ENCODE measurements around the gene PCDH1. TPM values are rescaled to one million over a fixed set of nuclear protein-coding genes. Genes with fewer than 3 reads are reported as not detected.

Gene PCDH1
- total RNA-seq, 1 donor from 2014 or later: 7.9 TPM

- H3K4me3 Mint-ChIP-seq (ENCODE audit: unreplicated experiment): peak overlapping the region; percentile 28
- no peak overlapping the region for H3K27ac Mint-ChIP-seq (ENCODE audit: unreplicated experiment)
- H3K4me1 Mint-ChIP-seq (ENCODE audit: low read depth, unreplicated experiment): peaks cover 10% of the 10 kb centered on the region
- peaks cover 7% of the 10 kb centered on the region for H3K27me3 Mint-ChIP-seq (ENCODE audit: unreplicated experiment)
- no peak for TF ChIP-seq CTCF (IDR thresholded peaks at IDR 0.05; ENCODE audit: partially characterized antibody, unreplicated experiment)
- no peak for DNase-seq
- H3K36me3 Mint-ChIP-seq (ENCODE audit: unreplicated experiment): peaks cover 7% of the 10 kb centered on the region
- peaks cover 7% of the 10 kb centered on the region for H3K9me3 Mint-ChIP-seq (ENCODE audit: unreplicated experiment)
These were observed 22.0 kb downstream of the PCDH1 start for GRCh38 chr5:141856037-141856790.

GRCh38 chr5:141855265-141856036 is 22.8 kb downstream of the PCDH1 start:
- Mint-ChIP-seq H3K4me1 (ENCODE audit: low read depth, unreplicated experiment) (peaks cover 8% of the 10 kb centered on the region), H3K4me3 (ENCODE audit: unreplicated experiment) (peak overlapping the region; percentile 22), H3K27me3 (ENCODE audit: unreplicated experiment) (peaks cover 6% of the 10 kb centered on the region), H3K36me3 (ENCODE audit: unreplicated experiment) (peaks cover 7% of the 10 kb centered on the region), H3K9me3 (ENCODE audit: unreplicated experiment) (peaks cover 7% of the 10 kb centered on the region), H3K27ac (ENCODE audit: unreplicated experiment) (peak overlapping the region; percentile 25)
- no peak for TF ChIP-seq CTCF (IDR thresholded peaks at IDR 0.05; ENCODE audit: partially characterized antibody, unreplicated experiment)
- DNase-seq: peak; percentile 59

- no peak for DNase-seq
- Mint-ChIP-seq H3K36me3 (ENCODE audit: unreplicated experiment) (no peaks in the 10 kb centered on the region), H3K9me3 (ENCODE audit: unreplicated experiment) (peaks cover 4% of the 10 kb centered on the region), H3K4me1 (ENCODE audit: low read depth, unreplicated experiment) (peaks cover 8% of the 10 kb centered on the region), H3K27me3 (ENCODE audit: unreplicated experiment) (peaks cover 8% of the 10 kb centered on the region), H3K27ac (ENCODE audit: unreplicated experiment) (no peak overlapping the region), H3K4me3 (ENCODE audit: unreplicated experiment) (no peak overlapping the region)
- no peak for TF ChIP-seq CTCF (IDR thresholded peaks at IDR 0.05; ENCODE audit: partially characterized antibody, unreplicated experiment)
These were observed 24.1 kb downstream of the PCDH1 start for GRCh38 chr5:141853895-141854626.

- peaks cover 15% of the 10 kb centered on the region for H3K27me3 Mint-ChIP-seq (ENCODE audit: unreplicated experiment)
- H3K9me3 Mint-ChIP-seq (ENCODE audit: unreplicated experiment): peaks cover 4% of the 10 kb centered on the region
- no peak overlapping the region for H3K27ac Mint-ChIP-seq (ENCODE audit: unreplicated experiment)
- TF ChIP-seq CTCF (IDR thresholded peaks at IDR 0.05; ENCODE audit: partially characterized antibody, unreplicated experiment): peak; percentile 17
- H3K4me1 Mint-ChIP-seq (ENCODE audit: low read depth, unreplicated experiment): peaks cover 11% of the 10 kb centered on the region
- no peak overlapping the region for H3K4me3 Mint-ChIP-seq (ENCODE audit: unreplicated experiment)
- no peaks in the 10 kb centered on the region for H3K36me3 Mint-ChIP-seq (ENCODE audit: unreplicated experiment)
- DNase-seq: no peak
These were observed 25.8 kb downstream of the PCDH1 start for GRCh38 chr5:141852448-141852847.

Data from glutamatergic neuron (in vitro differentiated cells).